B cell (primary cell): ENCODE measurements around the gene ENOPH1.

Experiments used
- CTCF ChIP-seq: fragments of 200-600 bp; IDR thresholded peaks from one replicate; pipeline ENCODE4 v1.8.0; 2022; ENCODE audit warnings: antibody characterized with exemption, mild to moderate bottlenecking
- EZH2 ChIP-seq: IDR thresholded peaks from 2 replicates; pipeline ENCODE4 v1.6.1; 2012; ENCODE audit warnings: borderline replicate concordance, low read depth, mild to moderate bottlenecking, moderate library complexity, low read length; ENCODE audit not compliant: insufficient read depth, poor library complexity, severe bottlenecking

GRCh38 chr4:82428526-82428968 lies 1.8 kb upstream of the ENOPH1 start:
- no peak for TF ChIP-seq CTCF
- TF ChIP-seq EZH2: no peak
